Lower leg skin (tissue), 4 donors: ENCODE measurements around the gene SERPINI1. TPM values are rescaled to one million over a fixed set of nuclear protein-coding genes. Genes with fewer than 3 reads are reported as not detected.

ENCODE experiments used
- DNase-seq, 2 donors: peaks; one replicate each; pipeline ENCODE4 v3.0.0-alpha.2; 2019; ENCODE audit warnings: low spot score in 2 of 2
- H3K4me3 ChIP-seq: fragments of 200-600 bp; sonication (generic); 2 replicates; pipeline ENCODE4 v1.5.1; 2017; ENCODE audit warnings: mild to moderate bottlenecking, low read depth; ENCODE audit not compliant: poor library complexity, severe bottlenecking
- CTCF ChIP-seq, 3 donors: fragments of 450-650 bp; IDR thresholded peaks; one replicate each; pipeline ENCODE4 v1.5.1; 2016; ENCODE audit warnings: antibody characterized with exemption in 3 of 3, mild to moderate bottlenecking in 3 of 3, moderate library complexity in 2 of 3
- POLR2A ChIP-seq, 2 donors: fragments of 450-650 bp; IDR thresholded peaks; one replicate each; pipeline ENCODE4 v1.6.1; 2016 to 2017; ENCODE audit warnings: antibody characterized with exemption in 2 of 2, mild to moderate bottlenecking in 1 of 2, moderate library complexity in 1 of 2
- WGBS, 2 donors: methylation state at CpG; one replicate each; pipeline ENCODE4 v1.1.5; 2018; 5-methylcytosine and 5-hydroxymethylcytosine counted together
- intact Hi-C: fragments of 100-400 bp; cut with DNase I; formaldehyde crosslinking; loops from one replicate; pipeline ENCODE4 v1.15.0; 2023; ENCODE audit warnings: low total_unique reads
- total RNA-seq, 4 donors: library from RNA; depleted of rRNA; stranded (reverse); fragments of >200 nt; gene quantifications; one replicate each; pipeline ENCODE4 v1.1.0, GENCODE V29; 2016

SERPINI1 gene
- total RNA-seq, 4 donors from 2014 or later: 0.42 to 6.2 (median 2.3) TPM

- no peak for DNase-seq
- no peak overlapping the region for H3K4me3 ChIP-seq
- TF ChIP-seq CTCF (IDR thresholded peaks at IDR 0.05) (no peak), POLR2A (IDR thresholded peaks at IDR 0.05) (no peak)
- intact Hi-C loops: no loop called here
Observed at GRCh38 chr3:167810236-167810635, 74.7 kb downstream of the SERPINI1 start.

- intact Hi-C loops: no loop called here
- DNase-seq: no peak
- no peak overlapping the region for H3K4me3 ChIP-seq
- TF ChIP-seq POLR2A (IDR thresholded peaks at IDR 0.05) (no peak), CTCF (IDR thresholded peaks at IDR 0.05) (no peak)
Observed at GRCh38 chr3:167811031-167811430, 75.5 kb downstream of the SERPINI1 start.

GRCh38 chr3:167813169-167814123 is 77.9 kb downstream of the SERPINI1 start:
- DNase-seq: no peak
- no peak overlapping the region for H3K4me3 ChIP-seq
- intact Hi-C loops: no loop called here
- 66 to 69% methylated on average over 6 of the region's 6 CpGs for WGBS, 2 donors
- TF ChIP-seq POLR2A (IDR thresholded peaks at IDR 0.05) (no peak), CTCF (IDR thresholded peaks at IDR 0.05) (no peak)

GRCh38 chr3:167814441-167814951 is 79.0 kb downstream of the SERPINI1 start:
- H3K4me3 ChIP-seq: no peak overlapping the region
- no peak for DNase-seq
- 2 to 13% methylated on average over 4 of the region's 4 CpGs for WGBS, 2 donors
- intact Hi-C loops: no loop called here
- TF ChIP-seq CTCF (IDR thresholded peaks at IDR 0.05) (no peak), POLR2A (IDR thresholded peaks at IDR 0.05) (no peak)

- 78 to 87% methylated on average over 2 of the region's 2 CpGs for WGBS, 2 donors
- intact Hi-C loops: no loop called here
- H3K4me3 ChIP-seq: no peak overlapping the region
- TF ChIP-seq CTCF (IDR thresholded peaks at IDR 0.05) (no peak), POLR2A (IDR thresholded peaks at IDR 0.05) (no peak)
- DNase-seq: no peak
Observed at GRCh38 chr3:167816953-167817352, 81.4 kb downstream of the SERPINI1 start.
